ENCODE measurements around the gene TMEM91. TPM values are rescaled to one million over a fixed set of nuclear protein-coding genes. Genes with fewer than 3 reads are reported as not detected.

TMEM91 gene
- total RNA-seq, 2 experiments from 2014 or later = 10.7 to 12.7 TPM

DNA sequence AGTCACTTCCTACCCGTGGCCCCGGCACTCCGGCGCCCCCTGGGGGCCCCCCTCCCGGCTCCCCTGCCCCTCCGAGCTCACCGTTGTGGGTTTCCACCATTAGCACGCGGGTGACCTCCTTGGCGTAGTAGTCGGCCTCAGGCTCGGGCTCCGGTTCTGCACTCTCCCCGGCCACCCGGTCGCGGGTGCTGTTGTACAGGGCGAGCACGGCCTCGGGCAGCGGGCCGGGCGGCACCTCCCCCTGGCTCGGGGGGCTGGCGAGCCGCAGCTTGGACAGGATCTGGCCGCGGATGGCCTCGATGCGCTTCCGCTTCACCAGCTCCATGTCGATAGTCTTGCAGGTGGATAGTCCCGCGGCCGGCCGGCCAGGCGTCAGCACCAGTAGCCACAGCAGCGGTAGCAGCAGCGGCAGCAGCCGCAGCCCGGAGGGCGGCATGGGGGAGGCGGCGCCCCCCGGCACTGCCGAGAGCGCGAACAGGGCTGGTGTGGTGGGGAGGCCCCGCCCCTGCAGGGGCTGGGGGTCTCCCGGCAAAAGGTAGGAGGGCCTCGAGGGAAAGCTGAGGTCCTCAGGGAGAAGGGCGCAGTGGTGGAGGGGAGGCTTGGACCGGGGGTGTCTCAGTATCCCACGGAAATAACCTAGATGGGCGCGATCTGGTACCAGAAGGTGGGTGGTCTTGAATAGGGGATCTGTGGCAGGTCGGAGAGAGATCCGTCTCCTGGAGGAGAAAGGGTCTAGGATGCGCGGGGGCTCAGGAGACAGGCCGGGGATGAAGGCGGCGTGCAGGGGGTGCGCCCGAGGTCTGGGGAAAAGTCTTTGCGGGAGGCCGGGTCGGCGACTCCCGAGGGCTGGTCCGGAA, 23.5 kb upstream of the TMEM91 start:
- Histone ChIP-seq H3K9me2 (ENCODE audit: insufficient read depth, low read length) (no peaks in the 10 kb centered on the region), H3K4me3 (ENCODE audit: low read depth, low read length, poor library complexity, severe bottlenecking) (peak overlapping the region; percentile 77), H3K36me3 (ENCODE audit: insufficient read depth, low read length) (peaks cover 28% of the 10 kb centered on the region), H3K27ac (ENCODE audit: low read depth, low read length, poor library complexity, severe bottlenecking) (peak overlapping the region; percentile 54), H3K4me2 (ENCODE audit: low read length) (peak overlapping the region; percentile 78), H3K4me1 (ENCODE audit: insufficient read depth, low read length, poor library complexity, severe bottlenecking) (peaks cover 21% of the 10 kb centered on the region), H2AFZ (ENCODE audit: low read length) (peak overlapping the region; percentile 22; the same call in 1 of the 2 replicates), H3K9me3 (ENCODE audit: low read length) (no peaks in the 10 kb centered on the region), H3K79me2 (ENCODE audit: insufficient read depth, low read depth, low read length) (peaks cover 42% of the 10 kb centered on the region; the same call in 1 of the 2 replicates), H4K20me1 (ENCODE audit: insufficient read depth, low read length) (peaks cover 4% of the 10 kb centered on the region)
- POLR2A ChIA-PET = interaction anchor here (0.6 to 1.7 kb wide), 5 partner anchors 10 to 88 kb away, joined by 3 to 7 read pairs (median 4); partner anchors contain the start of gene B9D2
- no peak for TF ChIP-seq EZH2phosphoT487 (IDR thresholded peaks at IDR 0.05; ENCODE audit: borderline replicate concordance, low read depth, low read length)
- TF ChIP-seq, protein P1, sequence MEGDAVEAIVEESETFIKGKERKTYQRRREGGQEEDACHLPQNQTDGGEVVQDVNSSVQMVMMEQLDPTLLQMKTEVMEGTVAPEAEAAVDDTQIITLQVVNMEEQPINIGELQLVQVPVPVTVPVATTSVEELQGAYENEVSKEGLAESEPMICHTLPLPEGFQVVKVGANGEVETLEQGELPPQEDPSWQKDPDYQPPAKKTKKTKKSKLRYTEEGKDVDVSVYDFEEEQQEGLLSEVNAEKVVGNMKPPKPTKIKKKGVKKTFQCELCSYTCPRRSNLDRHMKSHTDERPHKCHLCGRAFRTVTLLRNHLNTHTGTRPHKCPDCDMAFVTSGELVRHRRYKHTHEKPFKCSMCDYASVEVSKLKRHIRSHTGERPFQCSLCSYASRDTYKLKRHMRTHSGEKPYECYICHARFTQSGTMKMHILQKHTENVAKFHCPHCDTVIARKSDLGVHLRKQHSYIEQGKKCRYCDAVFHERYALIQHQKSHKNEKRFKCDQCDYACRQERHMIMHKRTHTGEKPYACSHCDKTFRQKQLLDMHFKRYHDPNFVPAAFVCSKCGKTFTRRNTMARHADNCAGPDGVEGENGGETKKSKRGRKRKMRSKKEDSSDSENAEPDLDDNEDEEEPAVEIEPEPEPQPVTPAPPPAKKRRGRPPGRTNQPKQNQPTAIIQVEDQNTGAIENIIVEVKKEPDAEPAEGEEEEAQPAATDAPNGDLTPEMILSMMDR (conservative IDR thresholded peaks at IDR 0.05; ENCODE audit: low read length) = peak; percentile 89
- no TSS peak for BruUV-seq (replicated peaks)
- CTCF ChIA-PET (ENCODE audit: unreplicated experiment) = interaction anchor here (1.0 to 1.2 kb wide), 2 partner anchors 11 to 26 kb away, joined by 4 read pairs; no protein-coding TSS in a partner anchor
- DNase-seq (ENCODE audit: low spot score) = peak; percentile 82
- intact Hi-C loops (cut with micrococcal nuclease; ENCODE audit: unreplicated experiment) = loop anchor here (1.0 to 2.0 kb wide), 3 partner anchors 26 to 90 kb away; partner anchors contain the start of gene CCDC97

DNA sequence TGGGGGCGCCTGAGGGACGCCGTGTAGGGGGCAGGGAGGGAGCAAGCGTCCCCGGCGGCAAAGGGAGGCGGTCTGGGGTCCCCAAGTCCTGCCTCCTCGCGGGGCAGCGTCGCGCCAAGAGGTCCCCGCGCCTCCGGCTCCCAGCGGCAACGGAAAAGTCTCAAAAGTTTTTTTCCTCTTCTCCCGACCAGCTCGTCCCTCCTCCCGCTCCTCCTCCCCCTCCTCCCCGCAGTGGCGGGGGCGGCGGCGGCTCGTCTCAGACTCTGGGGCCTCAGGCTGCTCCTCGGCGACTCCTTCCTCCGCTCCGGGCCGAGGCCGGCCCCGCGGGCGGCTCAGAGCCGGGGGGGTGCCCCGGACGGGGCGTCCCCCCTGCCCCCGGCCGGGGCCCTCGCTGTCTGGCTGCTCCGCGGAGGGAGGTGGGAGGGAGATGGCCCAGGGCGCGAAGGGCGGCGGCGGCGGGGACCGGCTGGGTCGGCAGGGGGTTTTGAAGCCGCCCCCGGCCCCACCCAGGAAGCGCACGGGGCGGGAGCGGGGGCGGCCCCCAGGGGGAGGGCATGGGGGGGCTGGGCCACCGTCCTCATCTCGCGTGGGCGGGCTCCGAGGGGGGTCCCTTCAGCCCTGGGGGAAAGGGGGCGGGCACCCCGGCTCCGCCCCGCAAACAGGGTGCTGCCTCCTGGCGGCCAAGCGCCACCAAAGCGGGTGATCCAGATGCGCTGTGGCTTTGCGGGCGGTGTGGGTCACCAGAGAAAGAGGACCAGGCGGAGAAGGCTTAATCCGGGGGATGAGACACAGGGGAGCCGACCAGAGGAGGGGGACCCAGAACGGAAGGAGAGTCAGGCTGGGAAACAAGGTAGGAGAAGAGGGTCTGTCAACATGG, 22.6 kb upstream of the TMEM91 start, which contains the start of gene TGFB1:
Gene TGFB1 (minus strand): TSS at position 457 of the 877 bp plus-strand sequence. CDS start 878 bp downstream, outside the sequence.
- Histone ChIP-seq H3K79me2 (ENCODE audit: insufficient read depth, low read depth, low read length) (peaks cover 42% of the 10 kb centered on the region; the same call in 1 of the 2 replicates), H3K4me1 (ENCODE audit: insufficient read depth, low read length, poor library complexity, severe bottlenecking) (peaks cover 21% of the 10 kb centered on the region), H3K36me3 (ENCODE audit: insufficient read depth, low read length) (peaks cover 22% of the 10 kb centered on the region), H3K4me3 (ENCODE audit: low read depth, low read length, poor library complexity, severe bottlenecking) (peak within 1 kb of the TSS; percentile 77), H4K20me1 (ENCODE audit: insufficient read depth, low read length) (peaks cover 4% of the 10 kb centered on the region), H3K4me2 (ENCODE audit: low read length) (peak within 1 kb of the TSS; percentile 78), H3K9me2 (ENCODE audit: insufficient read depth, low read length) (no peaks in the 10 kb centered on the region), H3K9me3 (ENCODE audit: low read length) (no peaks in the 10 kb centered on the region), H3K27ac (ENCODE audit: low read depth, low read length, poor library complexity, severe bottlenecking) (peak within 1 kb of the TSS; percentile 54), H2AFZ (ENCODE audit: low read length) (peak within 1 kb of the TSS; percentile 22; the same call in 1 of the 2 replicates)
- ChIA-PET CTCF (ENCODE audit: unreplicated experiment) (interaction anchor here (1.2 kb wide), 1 partner anchor 10 kb away, joined by 4 read pairs; no protein-coding TSS in a partner anchor), POLR2A (interaction anchor here (1.3 to 1.7 kb wide), 2 partner anchors 9 to 27 kb away, joined by 4 to 5 read pairs; no protein-coding TSS in a partner anchor)
- DNase-seq (ENCODE audit: low spot score) = peak; percentile 93
- TSS peak; percentile 98 for BruUV-seq (replicated peaks)
- TF ChIP-seq EZH2phosphoT487 (IDR thresholded peaks at IDR 0.05; ENCODE audit: borderline replicate concordance, low read depth, low read length) = no peak
- TF ChIP-seq, protein P1 (conservative IDR thresholded peaks at IDR 0.05; ENCODE audit: low read length) = peak; percentile 85
- intact Hi-C loops (cut with micrococcal nuclease; ENCODE audit: unreplicated experiment) = loop anchor here (2.0 kb wide), 2 partner anchors 43 to 91 kb away; partner anchors contain the start of gene CCDC97
